H1 (cell line): Measurements from ENCODE around the gene ILDR2. TPM values are rescaled to one million over a fixed set of nuclear protein-coding genes. Genes with fewer than 3 reads are reported as not detected.

Source experiments
- CTCF ChIA-PET: fragments of 300-600 bp; sonication (Branson Sonifier 250); formaldehyde crosslinking; loops from one replicate; lab custom pipeline; 2021; ENCODE audit not compliant: partially characterized antibody; lab: Charles Lee
- POLR2A ChIA-PET: fragments of 300-600 bp; sonication (Branson Sonifier 250); formaldehyde crosslinking; loops from one replicate; lab custom pipeline; 2021; ENCODE audit warnings: inconsistent platforms; ENCODE audit not compliant: partially characterized antibody; lab: Charles Lee
- DNase-seq, 2 experiments: peaks; one replicate each; pipeline versions ENCODE4 v3.0.0 to v3.0.0-alpha.2; 2010 to 2022; ENCODE audit warnings: low spot score in 2 of 2, low read depth in 1 of 2, mixed read lengths in 1 of 2
- FAIRE-seq: peaks from 2 replicates; lab custom pipeline; 2011; peaks lifted over from hg19 to GRCh38; lab: Jason Lieb, UNC
- H2AFZ ChIP-seq: 2 replicates; pipeline ENCODE4 v1.8.1; 2012; ENCODE audit warnings: low read length, inconsistent platforms
- H2AK5ac ChIP-seq: 2 replicates; pipeline ENCODE4 v1.6.1; 2013; ENCODE audit warnings: low read depth, low read length
- H2BK120ac ChIP-seq: replicated peaks from 2 replicates; pipeline ENCODE3; 2013; ENCODE audit warnings: low read depth, low read length, inconsistent platforms
- H2BK12ac ChIP-seq: 2 replicates; pipeline ENCODE4 v1.6.1; 2013; ENCODE audit warnings: low read depth, low read length
- H2BK15ac ChIP-seq: 2 replicates; pipeline ENCODE4 v1.6.1; 2013; ENCODE audit warnings: low read length
- H2BK20ac ChIP-seq: 2 replicates; pipeline ENCODE4 v1.6.1; 2013; ENCODE audit warnings: low read length
- H2BK5ac ChIP-seq: 2 replicates; pipeline ENCODE4 v1.6.1; 2013; ENCODE audit warnings: low read depth, low read length
- H3K14ac ChIP-seq: 2 replicates; pipeline ENCODE4 v1.6.1; 2013; ENCODE audit warnings: inconsistent platforms; ENCODE audit not compliant: insufficient read length
- H3K18ac ChIP-seq: 2 replicates; pipeline ENCODE4 v1.6.1; 2013; ENCODE audit warnings: low read length; ENCODE audit errors: extremely low read depth
- H3K23ac ChIP-seq: 2 replicates; pipeline ENCODE4 v1.6.1; 2013; ENCODE audit warnings: inconsistent platforms; ENCODE audit not compliant: insufficient read length
- H3K23me2 ChIP-seq: 2 replicates; pipeline ENCODE4 v1.6.1; 2013; ENCODE audit warnings: low read depth, low read length
- H3K27ac ChIP-seq: 2 replicates; pipeline ENCODE4 v1.6.1; 2011; ENCODE audit warnings: low read depth, low read length, inconsistent platforms
- H3K27me3 ChIP-seq, 4 experiments: replicated peaks in 1 of 4; 1 replicate in 1 of 4; 2 replicates in 3 of 4; pipeline versions ENCODE4 v1.6.1 to v1.8.1; 2011 to 2013; ENCODE audit warnings: low read length in 3 of 4, mild to moderate bottlenecking in 3 of 4, inconsistent platforms in 2 of 4, mixed read lengths in 2 of 4, moderate library complexity in 1 of 4; ENCODE audit not compliant: control insufficient read depth in 3 of 4, insufficient read depth in 3 of 4; ENCODE audit errors: extremely low read depth in 1 of 4
- H3K36me3 ChIP-seq, 4 experiments: 2 replicates each; pipeline versions ENCODE4 v1.6.1 to v1.8.1; 2011 to 2013; ENCODE audit warnings: mild to moderate bottlenecking in 4 of 4, low read length in 3 of 4, moderate library complexity in 2 of 4, control low read depth in 1 of 4, inconsistent platforms in 1 of 4; ENCODE audit not compliant: insufficient read depth in 4 of 4, control insufficient read depth in 2 of 4
- H3K4ac ChIP-seq: replicated peaks from 2 replicates; pipeline ENCODE3; 2013; ENCODE audit warnings: low read length, low read depth, mixed read lengths, inconsistent platforms; ENCODE audit not compliant: insufficient read length
- H3K4me1 ChIP-seq, 4 experiments: replicated peaks in 1 of 4; 1 replicate in 1 of 4; 2 replicates in 3 of 4; pipeline versions ENCODE4 v1.6.1 to v1.8.1; 2011 to 2013; ENCODE audit warnings: low read length in 3 of 4, inconsistent platforms in 2 of 4, mixed read lengths in 1 of 4; ENCODE audit not compliant: insufficient read depth in 4 of 4, control insufficient read depth in 3 of 4
- H3K4me2 ChIP-seq, 2 experiments: 2 replicates each; pipeline versions ENCODE4 v1.6.1 to v1.8.1; 2011 to 2013; ENCODE audit warnings: low read depth in 2 of 2, low read length in 2 of 2, control low read depth in 1 of 2, inconsistent platforms in 1 of 2, mild to moderate bottlenecking in 1 of 2; ENCODE audit not compliant: insufficient read depth in 1 of 2
- H3K4me3 ChIP-seq, 4 experiments: fragments of 200-600, 300-600 bp in 1 of 4; sonication (generic), shearing (Covaris generic), sonication (Bioruptor Twin) in 1 of 4; 2 replicates each; pipeline versions ENCODE4 v1.5.1 to v1.8.1; 2011 to 2016; ENCODE audit warnings: low read length in 4 of 4, low read depth in 3 of 4, control low read depth in 2 of 4, inconsistent platforms in 2 of 4, mild to moderate bottlenecking in 2 of 4, mixed read lengths in 1 of 4, moderate library complexity in 1 of 4; ENCODE audit not compliant: insufficient read depth in 2 of 4; ENCODE audit errors: extremely low read depth in 1 of 4
- H3K56ac ChIP-seq: replicated peaks from 2 replicates; pipeline ENCODE3; 2013; ENCODE audit warnings: low read depth, mild to moderate bottlenecking, mixed read lengths, low read length, inconsistent platforms; ENCODE audit not compliant: insufficient read length
- H3K79me1 ChIP-seq: 2 replicates; pipeline ENCODE4 v1.6.1; 2013; ENCODE audit warnings: low read depth, low read length, control low read depth
- H3K79me2 ChIP-seq, 2 experiments: 2 replicates each; pipeline versions ENCODE4 v1.6.1 to v1.8.1; 2012 to 2013; ENCODE audit warnings: low read length in 2 of 2, mild to moderate bottlenecking in 2 of 2, inconsistent platforms in 1 of 2; ENCODE audit not compliant: insufficient read depth in 2 of 2, control insufficient read depth in 1 of 2
- H3K9ac ChIP-seq, 4 experiments: replicated peaks in 1 of 4; 1 replicate in 1 of 4; 2 replicates in 3 of 4; pipeline versions ENCODE4 v1.6.1 to v1.8.1; 2011 to 2013; ENCODE audit warnings: low read depth in 3 of 4, low read length in 3 of 4, control low read depth in 2 of 4, mild to moderate bottlenecking in 2 of 4, moderate library complexity in 2 of 4, inconsistent platforms in 1 of 4; ENCODE audit errors: extremely low read depth in 1 of 4
- H3K9me3 ChIP-seq, 2 experiments: 2 replicates each; pipeline versions ENCODE4 v1.6.1 to v1.8.1; 2012 to 2013; ENCODE audit warnings: mild to moderate bottlenecking in 2 of 2, moderate library complexity in 2 of 2, control low read depth in 1 of 2, inconsistent platforms in 1 of 2, low read depth in 1 of 2, low read length in 1 of 2, mixed read lengths in 1 of 2; ENCODE audit not compliant: insufficient read depth in 2 of 2
- H4K20me1 ChIP-seq, 2 experiments: replicated peaks in 1 of 2; 2 replicates each; pipeline versions ENCODE3 to v1.8.1; 2011 to 2013; ENCODE audit warnings: inconsistent platforms in 2 of 2, low read length in 2 of 2, mild to moderate bottlenecking in 1 of 2; ENCODE audit not compliant: insufficient read depth in 2 of 2, control insufficient read depth in 1 of 2
- H4K5ac ChIP-seq: 2 replicates; pipeline ENCODE4 v1.6.1; 2013; ENCODE audit warnings: low read length, low read depth, mixed read lengths, inconsistent platforms; ENCODE audit not compliant: insufficient read length
- H4K8ac ChIP-seq: 2 replicates; pipeline ENCODE4 v1.8.0; 2013; ENCODE audit warnings: mild to moderate bottlenecking, moderate library complexity, low read length, inconsistent platforms; ENCODE audit not compliant: insufficient read depth; ENCODE audit errors: extremely low read depth
- H4K91ac ChIP-seq: replicated peaks from 2 replicates; pipeline ENCODE3; 2013; ENCODE audit warnings: low read length, mixed read lengths, inconsistent platforms; ENCODE audit not compliant: insufficient read length
- BACH1 ChIP-seq: IDR thresholded peaks from 2 replicates; pipeline ENCODE4 v1.6.1; 2012; ENCODE audit warnings: low read length, improper control_type of control experiment
- CTCF ChIP-seq, 3 experiments: IDR thresholded peaks; 1 replicate in 2 of 3; 2 replicates in 1 of 3; pipeline versions ENCODE4 v1.5.1 to v1.6.1; 2011; ENCODE audit warnings: low read length in 3 of 3, mild to moderate bottlenecking in 3 of 3, inconsistent platforms in 2 of 3, low read depth in 1 of 3, moderate library complexity in 1 of 3; ENCODE audit not compliant: insufficient read depth in 1 of 3; ENCODE audit errors: control extremely low read depth in 1 of 3
- MAFK ChIP-seq: IDR thresholded peaks from 2 replicates; pipeline ENCODE4 v1.6.1; 2012; ENCODE audit warnings: low read depth, mild to moderate bottlenecking, improper control_type of control experiment, low read length
- NRF1 ChIP-seq: IDR thresholded peaks from 2 replicates; pipeline ENCODE4 v1.6.1; 2011; ENCODE audit warnings: mild to moderate bottlenecking, low read depth, low read length, improper control_type of control experiment
- SUZ12 ChIP-seq: fragments of 200-600 bp; sonication (generic); IDR thresholded peaks from 2 replicates; pipeline ENCODE4 v1.6.1; 2012; ENCODE audit warnings: mild to moderate bottlenecking, inconsistent platforms, low read length, moderate library complexity, mixed read lengths
- WGBS, 2 experiments: shearing (Covaris generic) in 1 of 2; methylation state at CpG; one replicate each; pipeline versions ENCODE4 v1.1.6 to v1.1.7; 2013 to 2015; ENCODE audit warnings: low lambda C conversion rate in 2 of 2, mixed read lengths in 2 of 2, inconsistent platforms in 1 of 2, low coverage in 1 of 2, missing lambda C conversion rate in 1 of 2; ENCODE audit not compliant: insufficient replicate concordance in 2 of 2, insufficient coverage in 1 of 2, insufficient read length in 1 of 2; ENCODE audit errors: extremely low coverage in 1 of 2, missing lambda C conversion rate in 1 of 2; 5-methylcytosine and 5-hydroxymethylcytosine counted together
- polyA plus RNA-seq, 7 experiments: library from polyadenylated mRNA; depleted of rRNA in 3 of 7; stranded (reverse) in 5 of 7; unstranded in 2 of 7; fragments of >200 nt in 5 of 7; fragments of 200-250 nt in 2 of 7; gene quantifications; 1 replicate in 5 of 7; 2 replicates in 1 of 7; 4 replicates in 1 of 7; pipeline versions ENCODE4 v1.2.1 to v1.2.3, GENCODE V29; 2011 to 2013; ENCODE audit warnings: missing spikeins in 2 of 7, mixed read lengths in 2 of 7
- total RNA-seq: library from RNA; stranded (reverse); fragmentation: NEBNext Ultra II Directional; extraction: Animal tissue kit (Norgen Biotek cat#: 25700); gene quantifications from 2 replicates; pipeline ENCODE4 v1.2.1, GENCODE V29; 2021

Gene ILDR2
- total and polyA plus RNA-seq, 2 of the 8 experiments (the other 6 are each of a cell fraction or from before 2014, with no cell fraction given), result 0.85 to 0.86 TPM

GRCh38 chr1:166895766-166896165, 79.6 kb downstream of the ILDR2 start:
- Histone ChIP-seq H3K9me3 (peaks cover 16% of the 10 kb centered on the region in 2 experiments), H3K27ac (no peak overlapping the region), H3K4ac (no peak overlapping the region), H3K4me3 (no peak overlapping the region), H3K14ac (no peak overlapping the region), H3K36me3 (no peaks in the 10 kb centered on the region), H3K4me1 (no peaks in the 10 kb centered on the region), H2BK120ac (no peak overlapping the region), H4K20me1 (no peaks in the 10 kb centered on the region), H3K23ac (no peak overlapping the region), H2BK12ac (no peak overlapping the region), H4K8ac (no peak overlapping the region), H3K79me1 (no peaks in the 10 kb centered on the region), H4K91ac (no peak overlapping the region), H4K5ac (no peak overlapping the region), H2BK15ac (no peak overlapping the region), H3K56ac (no peak overlapping the region), H2AFZ (no peak overlapping the region), H2BK20ac (no peak overlapping the region), H2BK5ac (no peak overlapping the region), H3K27me3 (no peaks in the 10 kb centered on the region; a peak in 1 of 7 replicates), H3K4me2 (no peak overlapping the region), H3K79me2 (no peaks in the 10 kb centered on the region), H3K9ac (no peak overlapping the region), H3K23me2 (no peaks in the 10 kb centered on the region), H2AK5ac (no peak overlapping the region), H3K18ac (no peak overlapping the region)
- DNase-seq, result no peak
- ChIA-PET POLR2A (no interaction called here), CTCF (interaction anchor here (3.3 kb wide), 1 partner anchor 15 kb away, joined by 17 read pairs; no protein-coding TSS in a partner anchor)
- WGBS, 2 experiments, result 83% methylated on average over 4 of the region's 4 CpGs; no CpG with 5 or more reads in 1 of the 2 experiments
- TF ChIP-seq MAFK, result no peak
- no peak for TF ChIP-seq NRF1
- TF ChIP-seq BACH1, result no peak
- no peak for TF ChIP-seq CTCF (IDR thresholded peaks at IDR 0.05; ENCODE audit: control extremely low read depth in 1 of 3, insufficient read depth in 1 of 3, low read depth in 1 of 3, low read length in 3 of 3)
- TF ChIP-seq SUZ12, result no peak
- no peak for FAIRE-seq
